ENCODE results near the gene TBC1D8B.

Gene TBC1D8B

DNA sequence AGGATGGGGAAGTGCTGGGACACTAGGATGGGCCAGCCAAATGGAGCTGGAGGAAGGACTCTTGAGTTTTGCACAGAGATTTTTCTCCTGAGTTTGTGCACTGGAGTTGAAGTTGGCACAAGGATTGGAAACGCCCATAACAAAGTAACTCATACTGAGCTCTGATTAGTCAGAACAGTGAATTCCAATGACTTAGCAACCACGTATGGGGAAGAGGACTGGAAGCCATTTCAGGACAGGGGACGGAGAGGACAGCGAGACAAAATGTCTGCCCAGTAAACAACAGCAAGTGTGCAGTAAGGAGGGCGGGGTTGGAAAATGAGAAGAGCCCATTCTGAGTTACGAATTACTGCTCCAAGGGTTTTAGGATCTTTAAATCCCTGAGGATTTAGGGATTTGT lies 94.8 kb downstream of the TBC1D8B start:
- no peak overlapping the region for H4K91ac ChIP-seq (ENCODE audit: low read depth, low read length, poor library complexity)
- no peak overlapping the region for H4K8ac ChIP-seq (ENCODE audit: low read depth, low read length)
- H3K27ac ChIP-seq (replicated peaks; ENCODE audit: low read length), result no peak overlapping the region
- H2AK5ac ChIP-seq (ENCODE audit: low read depth, low read length), result no peak overlapping the region
- H3K4ac ChIP-seq (ENCODE audit: low read length), result no peak overlapping the region
- WGBS, 2 donors (ENCODE audit: extremely low coverage in 2 of 2, insufficient read length in 2 of 2, insufficient replicate concordance in 1 of 2), result no CpG with 5 or more reads among the region's 6 CpGs
- no peak overlapping the region for H3K4me3 ChIP-seq (ENCODE audit: low read length in 2 of 2)
- H3K4me2 ChIP-seq (ENCODE audit: insufficient read depth, low read length, poor library complexity, severe bottlenecking), result no peak overlapping the region
- H3K4me1 ChIP-seq (ENCODE audit: control insufficient read depth in 2 of 2, insufficient read depth in 1 of 2, low read depth in 1 of 2, low read length in 2 of 2), result peaks cover 0 to 2% of the 10 kb centered on the region in 2 donors
- H2BK120ac ChIP-seq (ENCODE audit: low read depth, low read length), result no peak overlapping the region
- H3K18ac ChIP-seq (ENCODE audit: low read length), result no peak overlapping the region
- H3K27me3 ChIP-seq (ENCODE audit: control insufficient read depth in 3 of 3, insufficient read depth in 3 of 3, low read depth in 1 of 3, low read length in 3 of 3), result peaks cover 0 to 15% (median 0%) of the 10 kb centered on the region in 3 experiments
- H3K14ac ChIP-seq (ENCODE audit: low read length), result no peak overlapping the region
- no peaks in the 10 kb centered on the region for H3K79me1 ChIP-seq (ENCODE audit: low read depth, low read length)
- H2BK5ac ChIP-seq (ENCODE audit: low read length), result no peak overlapping the region
- no peaks in the 10 kb centered on the region for H3K36me3 ChIP-seq (replicated peaks in 1 of 2; ENCODE audit: control insufficient read depth in 2 of 2, insufficient read depth in 2 of 2, low read length in 2 of 2)
- H2AFZ ChIP-seq (ENCODE audit: low read length), result peak overlapping the region; percentile 43
- H3K9ac ChIP-seq (ENCODE audit: low read depth, low read length, poor library complexity), result no peak overlapping the region
- DNase-seq (ENCODE audit: low spot score), result no peak
- H3K23ac ChIP-seq (ENCODE audit: low read depth, low read length, poor library complexity), result no peak overlapping the region
- no peaks in the 10 kb centered on the region for H3K9me3 ChIP-seq (replicated peaks in 1 of 2; ENCODE audit: control insufficient read depth in 2 of 2, insufficient read depth in 1 of 2, low read depth in 1 of 2, low read length in 2 of 2)
- no peak overlapping the region for H2BK12ac ChIP-seq (ENCODE audit: low read length)
- no peak overlapping the region for H2BK15ac ChIP-seq (ENCODE audit: low read length)

DNA sequence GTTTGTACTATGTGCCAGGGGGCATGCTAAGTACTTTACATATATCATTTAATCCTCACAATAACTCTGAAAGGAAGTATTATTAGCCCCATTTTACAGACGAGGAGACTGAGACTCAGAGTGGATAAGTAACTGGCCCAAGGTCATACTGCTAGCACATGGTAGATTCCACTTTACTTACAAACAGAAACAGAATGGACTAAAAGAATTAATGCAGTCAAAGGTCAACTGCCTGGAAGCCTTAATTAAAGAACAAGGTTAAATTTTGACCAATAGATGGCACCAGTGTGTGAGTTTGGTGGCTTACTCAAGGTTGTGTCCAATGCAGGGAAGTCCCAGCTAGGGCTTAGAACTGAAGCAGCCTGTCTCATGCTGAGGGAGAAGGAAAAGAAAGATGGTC lies 96.0 kb downstream of the TBC1D8B start:
- H3K4me3 ChIP-seq (ENCODE audit: low read length in 2 of 2), result no peak overlapping the region
- no peak overlapping the region for H3K9ac ChIP-seq (ENCODE audit: low read depth, low read length, poor library complexity)
- no peak overlapping the region for H2AK5ac ChIP-seq (ENCODE audit: low read depth, low read length)
- no peak overlapping the region for H2BK15ac ChIP-seq (ENCODE audit: low read length)
- H2BK12ac ChIP-seq (ENCODE audit: low read length), result no peak overlapping the region
- H4K8ac ChIP-seq (ENCODE audit: low read depth, low read length), result no peak overlapping the region
- DNase-seq (ENCODE audit: low spot score), result peak; percentile 40
- peak overlapping the region; percentile 18 for H2AFZ ChIP-seq (ENCODE audit: low read length)
- no peak overlapping the region for H3K14ac ChIP-seq (ENCODE audit: low read length)
- H3K23ac ChIP-seq (ENCODE audit: low read depth, low read length, poor library complexity), result no peak overlapping the region
- H3K27me3 ChIP-seq (ENCODE audit: control insufficient read depth in 3 of 3, insufficient read depth in 3 of 3, low read depth in 1 of 3, low read length in 3 of 3), result peaks cover 0 to 9% (median 0%) of the 10 kb centered on the region in 3 experiments
- no peak overlapping the region for H3K4me2 ChIP-seq (ENCODE audit: insufficient read depth, low read length, poor library complexity, severe bottlenecking)
- H4K91ac ChIP-seq (ENCODE audit: low read depth, low read length, poor library complexity), result no peak overlapping the region
- no peaks in the 10 kb centered on the region for H3K9me3 ChIP-seq (replicated peaks in 1 of 2; ENCODE audit: control insufficient read depth in 2 of 2, insufficient read depth in 1 of 2, low read depth in 1 of 2, low read length in 2 of 2)
- no peak overlapping the region for H3K4ac ChIP-seq (ENCODE audit: low read length)
- H3K4me1 ChIP-seq (ENCODE audit: control insufficient read depth in 2 of 2, insufficient read depth in 1 of 2, low read depth in 1 of 2, low read length in 2 of 2), result peaks cover 0 to 4% of the 10 kb centered on the region in 2 donors
- no peaks in the 10 kb centered on the region for H3K36me3 ChIP-seq (replicated peaks in 1 of 2; ENCODE audit: control insufficient read depth in 2 of 2, insufficient read depth in 2 of 2, low read length in 2 of 2)
- H3K18ac ChIP-seq (ENCODE audit: low read length), result no peak overlapping the region
- no peak overlapping the region for H3K27ac ChIP-seq (replicated peaks; ENCODE audit: low read length)
- no CpG with 5 or more reads among the region's 1 CpG for WGBS, 2 donors (ENCODE audit: extremely low coverage in 2 of 2, insufficient read length in 2 of 2, insufficient replicate concordance in 1 of 2)
- no peak overlapping the region for H2BK5ac ChIP-seq (ENCODE audit: low read length)
- H3K79me1 ChIP-seq (ENCODE audit: low read depth, low read length), result no peaks in the 10 kb centered on the region
- H2BK120ac ChIP-seq (ENCODE audit: low read depth, low read length), result no peak overlapping the region

DNA sequence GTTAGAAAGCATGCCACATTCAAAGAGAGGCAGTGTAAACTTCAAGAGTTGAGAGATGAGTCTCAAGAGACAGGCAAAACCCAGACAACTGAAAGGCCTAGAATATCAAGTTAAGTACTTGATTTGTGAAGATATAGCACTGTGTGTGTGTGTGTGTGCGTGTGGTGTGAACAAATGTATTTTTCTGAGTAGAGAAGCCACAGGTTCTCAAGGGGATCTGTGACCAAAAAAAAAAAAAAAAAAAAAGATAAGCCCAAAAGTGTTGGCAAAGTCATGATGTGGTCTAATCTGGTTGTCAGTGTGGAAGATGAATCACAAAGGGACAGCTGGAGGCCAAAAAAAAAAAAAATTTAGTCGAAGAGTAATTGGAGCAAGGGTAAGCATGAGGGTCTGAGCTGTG lies 96.8 kb downstream of the TBC1D8B start:
- DNase-seq (ENCODE audit: low spot score), result no peak
- Histone ChIP-seq H3K4me3 (ENCODE audit: low read length in 2 of 2) (no peak overlapping the region), H3K27me3 (ENCODE audit: control insufficient read depth in 3 of 3, insufficient read depth in 3 of 3, low read depth in 1 of 3, low read length in 3 of 3) (peaks cover 0 to 9% (median 0%) of the 10 kb centered on the region in 3 experiments), H3K4ac (ENCODE audit: low read length) (no peak overlapping the region), H3K23ac (ENCODE audit: low read depth, low read length, poor library complexity) (no peak overlapping the region), H4K8ac (ENCODE audit: low read depth, low read length) (no peak overlapping the region), H2AFZ (ENCODE audit: low read length) (no peak overlapping the region), H3K79me1 (ENCODE audit: low read depth, low read length) (no peaks in the 10 kb centered on the region), H2BK5ac (ENCODE audit: low read length) (no peak overlapping the region), H2BK15ac (ENCODE audit: low read length) (no peak overlapping the region), H3K4me1 (ENCODE audit: control insufficient read depth in 2 of 2, insufficient read depth in 1 of 2, low read depth in 1 of 2, low read length in 2 of 2) (peaks cover 0 to 10% of the 10 kb centered on the region in 2 donors), H3K27ac (replicated peaks; ENCODE audit: low read length) (no peak overlapping the region), H3K9ac (ENCODE audit: low read depth, low read length, poor library complexity) (no peak overlapping the region), H3K36me3 (replicated peaks in 1 of 2; ENCODE audit: control insufficient read depth in 2 of 2, insufficient read depth in 2 of 2, low read length in 2 of 2) (no peaks in the 10 kb centered on the region), H3K4me2 (ENCODE audit: insufficient read depth, low read length, poor library complexity, severe bottlenecking) (no peak overlapping the region), H3K18ac (ENCODE audit: low read length) (no peak overlapping the region), H4K91ac (ENCODE audit: low read depth, low read length, poor library complexity) (no peak overlapping the region), H2AK5ac (ENCODE audit: low read depth, low read length) (no peak overlapping the region), H3K14ac (ENCODE audit: low read length) (no peak overlapping the region), H3K9me3 (replicated peaks in 1 of 2; ENCODE audit: control insufficient read depth in 2 of 2, insufficient read depth in 1 of 2, low read depth in 1 of 2, low read length in 2 of 2) (no peaks in the 10 kb centered on the region), H2BK12ac (ENCODE audit: low read length) (no peak overlapping the region), H2BK120ac (ENCODE audit: low read depth, low read length) (no peak overlapping the region)
- no CpG with 5 or more reads among the region's 2 CpGs for WGBS, 2 donors (ENCODE audit: extremely low coverage in 2 of 2, insufficient read length in 2 of 2, insufficient replicate concordance in 1 of 2)

DNA sequence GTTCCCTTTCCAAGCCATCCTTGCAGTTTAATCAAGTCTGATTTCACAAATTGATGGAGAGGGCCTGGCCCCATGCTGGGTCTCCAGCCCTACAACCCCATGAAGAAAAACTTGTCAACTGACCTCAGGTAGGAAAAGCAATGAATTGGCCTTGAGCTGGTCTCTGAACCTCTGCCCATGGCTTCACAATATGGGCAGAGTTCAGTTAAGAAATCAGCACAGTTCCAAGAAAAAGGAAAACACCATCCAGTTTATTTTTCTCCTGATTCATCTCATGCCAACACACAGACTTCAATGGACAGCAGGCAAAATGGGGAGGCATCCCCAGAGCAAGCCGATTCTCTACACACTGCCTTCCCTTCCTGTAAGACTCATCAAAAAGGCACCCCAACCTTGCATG lies 97.4 kb downstream of the TBC1D8B start:
- Histone ChIP-seq H3K14ac (ENCODE audit: low read length) (no peak overlapping the region), H4K91ac (ENCODE audit: low read depth, low read length, poor library complexity) (no peak overlapping the region), H3K4me1 (ENCODE audit: control insufficient read depth in 2 of 2, insufficient read depth in 1 of 2, low read depth in 1 of 2, low read length in 2 of 2) (peaks cover 0 to 10% of the 10 kb centered on the region in 2 donors), H3K4ac (ENCODE audit: low read length) (no peak overlapping the region), H3K36me3 (replicated peaks in 1 of 2; ENCODE audit: control insufficient read depth in 2 of 2, insufficient read depth in 2 of 2, low read length in 2 of 2) (no peaks in the 10 kb centered on the region), H3K79me1 (ENCODE audit: low read depth, low read length) (no peaks in the 10 kb centered on the region), H3K27me3 (ENCODE audit: control insufficient read depth in 3 of 3, insufficient read depth in 3 of 3, low read depth in 1 of 3, low read length in 3 of 3) (peaks cover 0 to 9% (median 0%) of the 10 kb centered on the region in 3 experiments), H3K4me3 (ENCODE audit: low read length in 2 of 2) (no peak overlapping the region), H3K18ac (ENCODE audit: low read length) (no peak overlapping the region), H4K8ac (ENCODE audit: low read depth, low read length) (no peak overlapping the region), H2AK5ac (ENCODE audit: low read depth, low read length) (no peak overlapping the region), H3K27ac (replicated peaks; ENCODE audit: low read length) (no peak overlapping the region), H2BK5ac (ENCODE audit: low read length) (no peak overlapping the region), H2BK12ac (ENCODE audit: low read length) (no peak overlapping the region), H3K23ac (ENCODE audit: low read depth, low read length, poor library complexity) (no peak overlapping the region), H2BK15ac (ENCODE audit: low read length) (no peak overlapping the region), H3K9me3 (replicated peaks in 1 of 2; ENCODE audit: control insufficient read depth in 2 of 2, insufficient read depth in 1 of 2, low read depth in 1 of 2, low read length in 2 of 2) (no peaks in the 10 kb centered on the region), H2BK120ac (ENCODE audit: low read depth, low read length) (no peak overlapping the region), H3K4me2 (ENCODE audit: insufficient read depth, low read length, poor library complexity, severe bottlenecking) (no peak overlapping the region), H3K9ac (ENCODE audit: low read depth, low read length, poor library complexity) (no peak overlapping the region), H2AFZ (ENCODE audit: low read length) (no peak overlapping the region)
- DNase-seq (ENCODE audit: low spot score), result no peak
- no CpG with 5 or more reads among the region's 1 CpG for WGBS, 2 donors (ENCODE audit: extremely low coverage in 2 of 2, insufficient read length in 2 of 2, insufficient replicate concordance in 1 of 2)
